HG02938 (cell line): Measurements from ENCODE around the gene PKDCC.

Experiments used
- ATAC-seq: cut with Tn5 transposase; IDR thresholded peaks from one replicate; pipeline ENCODE4 v1.9.1; 2021; ENCODE audit warnings: mild to moderate bottlenecking, moderate library complexity; ENCODE audit not compliant: unreplicated experiment

PKDCC gene

GRCh38 chr2:42047488-42048298 lies at the start of gene PKDCC:
TSS of gene PKDCC (plus strand) at chr2:42048021. CDS start at chr2:42048200, 179 bp downstream.
- no peak for ATAC-seq

GRCh38 chr2:41998186-41999127 lies 49.4 kb upstream of the PKDCC start:
- no peak for ATAC-seq

- ATAC-seq: no peak
These were observed 48.7 kb upstream of the PKDCC start for GRCh38 chr2:41999128-41999480.

GRCh38 chr2:41999592-42000281 lies 48.1 kb upstream of the PKDCC start:
- ATAC-seq: no peak

- no peak for ATAC-seq
These were observed 46.1 kb upstream of the PKDCC start for GRCh38 chr2:42001711-42002201.

- no peak for ATAC-seq
These were observed 40.3 kb upstream of the PKDCC start for GRCh38 chr2:42007551-42007950.

- no peak for ATAC-seq
These were observed 39.4 kb upstream of the PKDCC start for GRCh38 chr2:42008241-42008921.

GRCh38 chr2:42009657-42010580 lies 37.9 kb upstream of the PKDCC start:
- no peak for ATAC-seq

- ATAC-seq: no peak
These were observed 37.0 kb upstream of the PKDCC start for GRCh38 chr2:42010743-42011298.

GRCh38 chr2:42012137-42012536 lies 35.7 kb upstream of the PKDCC start:
- no peak for ATAC-seq

- ATAC-seq: no peak
These were observed 35.2 kb upstream of the PKDCC start for GRCh38 chr2:42012651-42013050.

- no peak for ATAC-seq
These were observed 34.4 kb upstream of the PKDCC start for GRCh38 chr2:42013409-42013808.

GRCh38 chr2:42021464-42021863 lies 26.4 kb upstream of the PKDCC start:
- ATAC-seq: no peak

GRCh38 chr2:42025151-42025582 lies 22.7 kb upstream of the PKDCC start:
- ATAC-seq: no peak

- ATAC-seq: no peak
These were observed 21.5 kb upstream of the PKDCC start for GRCh38 chr2:42026272-42026671.

- peak; percentile 64 for ATAC-seq
These were observed 19.2 kb upstream of the PKDCC start for GRCh38 chr2:42028571-42029148.

- peak; percentile 31 for ATAC-seq
These were observed 18.6 kb upstream of the PKDCC start for GRCh38 chr2:42029171-42029570.

- no peak for ATAC-seq
These were observed 18.1 kb upstream of the PKDCC start for GRCh38 chr2:42029639-42030199.
